GM12873 (cell line): ENCODE results near the gene IL1F10.

Experiments used
- CTCF ChIP-seq: IDR thresholded peaks from 2 replicates; pipeline ENCODE4 v1.5.1; 2012; ENCODE audit warnings: low read depth, mild to moderate bottlenecking, moderate library complexity, low read length, control low read depth; ENCODE audit not compliant: insufficient read depth; ENCODE audit errors: missing control alignments

IL1F10 gene

DNA sequence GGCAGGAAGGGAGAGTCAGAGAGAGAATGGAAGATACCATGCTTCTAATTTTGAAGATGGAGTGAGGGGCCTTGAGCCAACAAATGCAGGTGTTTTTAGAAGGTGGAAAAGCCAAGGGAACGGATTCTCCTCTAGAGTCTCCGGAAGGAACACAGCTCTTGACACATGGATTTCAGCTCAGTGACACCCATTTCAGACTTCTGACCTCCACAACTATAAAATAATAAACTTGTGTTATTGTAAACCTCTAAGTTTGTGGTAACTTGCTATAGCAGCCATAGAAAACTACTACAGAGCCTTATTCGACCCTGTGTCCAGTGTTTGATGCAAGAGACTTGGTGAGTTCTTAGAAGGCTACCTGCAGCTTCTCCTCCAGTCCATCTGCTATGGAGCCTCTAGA is 7.8 kb downstream of the IL1F10 start:
- no peak for TF ChIP-seq CTCF

DNA sequence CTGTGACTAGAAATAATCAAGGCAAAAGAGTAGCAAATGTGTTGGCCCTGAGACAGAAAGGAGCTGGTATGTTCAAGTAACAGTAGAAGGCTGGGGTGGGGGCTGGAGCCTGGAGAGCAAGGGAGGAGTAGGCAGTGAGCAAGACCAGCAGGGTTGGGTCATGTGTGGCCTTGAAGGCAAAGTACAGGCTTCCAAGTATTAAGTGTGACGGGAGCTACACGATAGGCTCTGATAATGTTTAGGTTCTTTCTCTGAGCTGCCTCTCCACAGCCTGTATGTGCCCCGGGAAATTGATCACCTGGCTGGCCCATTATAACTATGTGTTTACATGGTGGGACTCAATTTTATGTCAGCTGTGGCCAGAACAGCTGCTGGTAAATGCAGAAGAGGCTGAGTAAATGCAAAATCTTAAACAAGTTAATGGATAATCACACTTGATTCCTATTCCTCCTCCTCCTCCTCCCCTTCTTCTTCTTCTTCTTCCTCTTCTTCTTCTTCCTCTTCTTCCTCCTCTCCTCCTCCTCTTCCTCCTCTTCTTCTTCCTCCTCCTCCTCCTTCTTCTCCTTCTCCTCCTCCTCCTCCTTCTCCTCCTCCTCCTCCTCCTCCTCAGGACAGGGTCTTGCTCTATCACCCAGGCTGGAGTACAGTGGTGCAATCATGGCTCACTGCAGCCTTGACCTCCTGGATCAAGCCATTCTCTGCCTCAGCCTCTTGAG is 9.3 kb downstream of the IL1F10 start:
- no peak for TF ChIP-seq CTCF

- no peak for TF ChIP-seq CTCF
Observed at GRCh38 chr2:113077921-113078320, 10.2 kb downstream of the IL1F10 start.

GRCh38 chr2:113078350-113078839 is 10.6 kb downstream of the IL1F10 start:
- TF ChIP-seq CTCF = no peak

- TF ChIP-seq CTCF = no peak
Observed at GRCh38 chr2:113079131-113079530, 11.4 kb downstream of the IL1F10 start.

DNA sequence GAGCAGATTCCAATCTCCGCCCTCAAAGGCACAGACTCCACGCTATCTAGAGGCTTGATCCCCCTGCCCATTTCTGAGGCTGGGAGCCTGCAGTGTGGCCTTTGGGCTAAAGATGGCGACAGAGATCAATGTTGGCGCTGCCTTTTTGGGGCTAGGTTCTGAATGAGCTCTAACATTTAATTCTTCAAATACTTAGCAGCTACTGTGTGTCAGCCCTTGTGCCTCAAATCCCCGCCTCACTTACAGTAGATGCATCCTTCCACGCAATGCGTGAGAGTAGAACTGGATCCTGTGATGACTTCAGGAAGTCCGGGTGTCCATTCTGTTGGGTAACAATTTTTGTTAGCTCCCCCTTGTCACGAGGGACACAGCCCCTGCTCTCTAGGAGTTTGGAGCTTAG is 12.4 kb downstream of the IL1F10 start:
- TF ChIP-seq CTCF = peak; percentile 96

- TF ChIP-seq CTCF = no peak
Observed at GRCh38 chr2:113081488-113082210, 13.9 kb downstream of the IL1F10 start.
